Pancreas (tissue), 10 donors: ENCODE data around the gene BEND5. TPM values are rescaled to one million over a fixed set of nuclear protein-coding genes. Genes with fewer than 3 reads are reported as not detected.

ENCODE experiments used
- ATAC-seq, 4 donors: fragments of 200-7000 bp; cut with Tn5 transposase; one replicate each; pipeline versions ENCODE4 v1.8.0 to v1.9.1; 2020; ENCODE audit warnings: mild to moderate bottlenecking in 4 of 4, moderate library complexity in 4 of 4
- DNase-seq, 6 donors: peaks; one replicate each; pipeline ENCODE4 v3.0.0-alpha.2; 2020
- FAIRE-seq: peaks from 2 replicates; lab custom pipeline; 2012; peaks lifted over from hg19 to GRCh38; lab: Jason Lieb, UNC
- H3K27ac ChIP-seq, 4 donors: fragments of 200-600 bp; sonication (generic); 1 replicate in 3 of 4; 2 replicates in 1 of 4; pipeline versions ENCODE4 v1.5.0 to v1.8.0; 2020
- H3K27me3 ChIP-seq, 4 donors: fragments of 200-600 bp; one replicate each; pipeline ENCODE4 v1.8.0; 2021
- H3K36me3 ChIP-seq, 3 donors: fragments of 200-600 bp; sonication (generic) in 1 of 3; one replicate each; pipeline versions ENCODE4 v1.5.0 to v1.8.0; 2020 to 2021
- H3K4me1 ChIP-seq, 3 donors: fragments of 200-600 bp; one replicate each; pipeline ENCODE4 v1.8.0; 2021
- H3K4me3 ChIP-seq, 4 donors: fragments of 200-600 bp; sonication (generic) in 2 of 4; one replicate each; pipeline versions ENCODE4 v1.5.0 to v1.8.0; 2020 to 2021
- H3K9me3 ChIP-seq, 4 donors: fragments of 200-600 bp; one replicate each; pipeline ENCODE4 v1.8.0; 2021
- WGBS, 2 donors: extraction: QIAGEN DNeasy Blood & Tissue Kit; methylation state at CpG; one replicate each; pipeline ENCODE4 v1.1.7; 2013; 5-methylcytosine and 5-hydroxymethylcytosine counted together
- intact Hi-C, 3 donors: fragments of 100-400 bp; cut with DNase I; formaldehyde crosslinking; loops; one replicate each; pipeline versions ENCODE4 v1.11.1 to v1.14.2; 2022
- polyA plus RNA-seq, 2 donors: library from polyadenylated mRNA; stranded (reverse); fragments of 200-250 nt; gene quantifications; one replicate each; pipeline ENCODE4 v1.2.3, GENCODE V29; 2013
- total RNA-seq, 6 donors: library from RNA; stranded (reverse); fragmentation: NEBNext Ultra II Directional in 4 of 6; extraction: Animal tissue kit (Norgen Biotek cat#: 25700) in 4 of 6; gene quantifications; one replicate each; pipeline versions ENCODE4 v1.2.1 to v1.2.4, GENCODE V29; 2021 to 2023
- TF ChIP-seq, protein P1 (sequence below), 4 donors: fragments of 200-600 bp; sonication (generic) in 3 of 4; IDR thresholded peaks; one replicate each; pipeline versions ENCODE4 v1.5.0 to v1.8.0; 2021; ENCODE audit warnings: antibody characterized with exemption in 4 of 4
- donor health status: healthy with polysubstance abuse.
- donor health status: DM: no; HTN: no; CAD: no; lungs with moderate emphysema.
- donor health status: DM: no; HTN: no; CAD: no.
- donor health status: control.
- donor health status: control.
- donor health status: Bipolar disorder and iron deficiency.
- donor health status: DM: yes; HTN: yes; CAD: no.
- donor health status: DM: no; HTN: no; CAD: no.
- donor health status: DM: no; HTN: no; CAD: no.
- donor health status: DM: yes; HTN: yes; CAD: no.

Gene BEND5
- 1 to 10 TPM; 1.8 to 6.2 (median 2.9) TPM for total RNA-seq
- polyA plus RNA-seq = 10 to 100 TPM in 1 of 2 donors, 1 to 10 TPM in 1; 5.7 to 16.2 TPM

DNA sequence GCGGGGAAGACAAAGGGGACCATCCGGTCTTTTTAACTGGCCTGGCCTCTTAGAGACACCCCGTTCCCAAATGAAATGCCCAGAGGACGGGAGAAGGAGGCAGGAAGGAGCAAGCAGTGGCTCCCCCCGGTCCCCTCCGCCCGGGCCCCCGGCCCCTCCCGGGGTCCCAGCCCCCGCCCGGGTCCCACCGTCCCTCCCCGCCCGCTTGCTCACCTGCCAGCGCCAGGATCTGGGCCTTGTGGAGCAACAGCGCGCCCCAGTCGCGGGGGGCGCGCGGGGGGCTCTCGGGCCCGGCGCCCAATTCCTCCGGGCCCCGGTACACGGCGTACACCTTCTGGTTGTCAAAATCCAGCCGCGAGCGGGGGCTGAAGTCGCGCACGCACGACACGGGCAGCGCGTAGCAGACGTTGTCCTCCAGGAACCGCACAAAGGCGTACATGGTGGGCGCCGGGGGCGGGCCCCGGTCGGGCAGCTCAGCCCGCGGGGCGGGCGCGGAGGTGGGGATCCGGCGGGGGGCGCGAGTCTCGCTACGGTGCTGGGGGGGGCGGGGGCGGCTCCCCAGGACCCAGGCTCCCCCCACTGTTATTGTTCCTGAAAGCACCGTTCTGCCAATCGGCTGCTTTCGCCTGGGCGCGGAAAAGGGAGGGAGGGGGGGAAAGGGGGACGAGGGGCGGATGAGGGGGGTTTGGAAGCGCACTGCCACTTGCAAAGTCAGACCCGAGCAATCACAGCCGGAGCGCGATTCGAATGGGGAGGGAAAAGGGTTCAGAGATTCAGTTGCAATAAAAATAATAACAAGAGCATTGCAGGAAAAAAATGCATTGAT lies at the start of gene BEND5:
Gene BEND5, minus strand, starts transcription at position 499 of the 826 bp plus-strand sequence. Its CDS starts 60 bp downstream, at position 439.
- WGBS, 2 donors = 1 to 2% methylated on average over 55 to 73 of the region's 73 CpGs
- peak within 1 kb of the TSS; percentile 53 to 78 (median 66) for H3K27ac ChIP-seq
- intact Hi-C loops = no loop called here

DNA sequence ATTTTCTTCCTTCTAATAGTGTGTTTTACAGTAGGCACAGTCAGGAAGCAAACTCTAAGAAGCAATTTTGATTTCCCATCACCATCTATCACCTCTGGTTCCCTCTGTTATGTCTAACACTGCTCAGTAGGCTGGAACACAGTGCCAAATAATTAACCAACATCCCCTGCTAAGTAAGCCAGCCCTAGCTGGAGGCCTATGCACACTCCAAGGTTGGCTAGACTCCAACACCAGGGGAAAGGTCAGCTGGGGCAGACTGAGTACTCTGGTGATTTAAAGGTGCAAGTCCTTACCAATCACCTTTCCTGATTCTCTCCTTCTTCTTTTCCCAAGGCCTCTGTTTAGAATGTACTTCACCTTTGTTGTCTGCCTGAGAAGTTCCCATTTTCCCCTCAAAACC lies 46.5 kb upstream of the BEND5 start:
- intact Hi-C loops = no loop called here
- Histone ChIP-seq H3K4me1 (no peaks in the 10 kb centered on the region), H3K36me3 (no peaks in the 10 kb centered on the region), H3K27me3 (no peaks in the 10 kb centered on the region), H3K9me3 (no peaks in the 10 kb centered on the region), H3K4me3 (no peak overlapping the region), H3K27ac (no peak overlapping the region)
- FAIRE-seq = no peak
- TF ChIP-seq, protein P1, sequence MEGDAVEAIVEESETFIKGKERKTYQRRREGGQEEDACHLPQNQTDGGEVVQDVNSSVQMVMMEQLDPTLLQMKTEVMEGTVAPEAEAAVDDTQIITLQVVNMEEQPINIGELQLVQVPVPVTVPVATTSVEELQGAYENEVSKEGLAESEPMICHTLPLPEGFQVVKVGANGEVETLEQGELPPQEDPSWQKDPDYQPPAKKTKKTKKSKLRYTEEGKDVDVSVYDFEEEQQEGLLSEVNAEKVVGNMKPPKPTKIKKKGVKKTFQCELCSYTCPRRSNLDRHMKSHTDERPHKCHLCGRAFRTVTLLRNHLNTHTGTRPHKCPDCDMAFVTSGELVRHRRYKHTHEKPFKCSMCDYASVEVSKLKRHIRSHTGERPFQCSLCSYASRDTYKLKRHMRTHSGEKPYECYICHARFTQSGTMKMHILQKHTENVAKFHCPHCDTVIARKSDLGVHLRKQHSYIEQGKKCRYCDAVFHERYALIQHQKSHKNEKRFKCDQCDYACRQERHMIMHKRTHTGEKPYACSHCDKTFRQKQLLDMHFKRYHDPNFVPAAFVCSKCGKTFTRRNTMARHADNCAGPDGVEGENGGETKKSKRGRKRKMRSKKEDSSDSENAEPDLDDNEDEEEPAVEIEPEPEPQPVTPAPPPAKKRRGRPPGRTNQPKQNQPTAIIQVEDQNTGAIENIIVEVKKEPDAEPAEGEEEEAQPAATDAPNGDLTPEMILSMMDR (IDR thresholded peaks at IDR 0.05) = no peak
- ATAC-seq = peak; percentile 70 to 92 (median 80)
- peak in 5 of 6 donors; percentile 27 to 59 (median 43) for DNase-seq

More for the DNA sequence above, at the start of gene BEND5:
- H3K27me3 ChIP-seq = no peaks in the 10 kb centered on the region
- no peaks in the 10 kb centered on the region for H3K9me3 ChIP-seq
- no peaks in the 10 kb centered on the region for H3K36me3 ChIP-seq
- H3K4me1 ChIP-seq = peaks cover 0 to 10% (median 6%) of the 10 kb centered on the region in 3 donors
- FAIRE-seq (no peak), DNase-seq (peak; percentile 53 to 73 (median 63)), ATAC-seq (peak; percentile 71 to 86 (median 80))
- TF ChIP-seq, protein P1 (IDR thresholded peaks at IDR 0.05) = no peak
- peak within 1 kb of the TSS; percentile 51 to 81 (median 68) for H3K4me3 ChIP-seq

DNA sequence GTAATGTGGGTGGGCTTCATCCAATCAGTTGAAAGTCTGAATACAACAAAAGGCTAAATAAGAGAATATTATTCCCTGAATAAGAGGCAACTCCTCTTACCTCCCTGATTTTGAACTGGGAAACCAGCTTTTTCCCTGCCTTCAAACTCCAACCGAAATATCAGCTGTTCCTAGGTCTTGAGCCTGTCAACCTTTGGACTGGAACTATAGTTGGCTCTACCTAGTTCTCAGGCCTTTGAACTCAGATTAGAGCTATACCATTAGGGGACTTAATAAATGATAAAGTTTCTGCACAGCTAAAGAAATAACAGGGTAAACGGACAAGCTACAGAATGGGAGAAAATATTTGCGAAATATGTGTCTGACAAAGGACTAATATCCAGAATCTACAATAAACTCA lies 43.8 kb upstream of the BEND5 start:
- FAIRE-seq = no peak
- WGBS, 2 donors = 79 to 87% methylated on average over 3 of the region's 3 CpGs
- TF ChIP-seq, protein P1 (IDR thresholded peaks at IDR 0.05) = no peak
- Histone ChIP-seq H3K9me3 (no peaks in the 10 kb centered on the region), H3K27ac (no peak overlapping the region), H3K36me3 (no peaks in the 10 kb centered on the region), H3K4me1 (no peaks in the 10 kb centered on the region), H3K27me3 (no peaks in the 10 kb centered on the region), H3K4me3 (no peak overlapping the region)
- intact Hi-C loops = no loop called here
- no peak for ATAC-seq
- no peak for DNase-seq

- Histone ChIP-seq H3K27me3 (no peaks in the 10 kb centered on the region), H3K4me3 (no peak overlapping the region), H3K9me3 (no peaks in the 10 kb centered on the region), H3K36me3 (no peaks in the 10 kb centered on the region), H3K27ac (no peak overlapping the region), H3K4me1 (no peaks in the 10 kb centered on the region)
- WGBS, 2 donors = 37 to 39% methylated on average over 4 of the region's 4 CpGs
- FAIRE-seq (no peak), ATAC-seq (peak; percentile 58 to 89 (median 86)), DNase-seq (peak; percentile 34 to 73 (median 58))
- TF ChIP-seq, protein P1 (IDR thresholded peaks at IDR 0.05) = peak; percentile 43 to 70 (median 64)
- intact Hi-C loops = loop anchor here in 1 of 3 donors (5.0 kb wide), 1 partner anchor 140 kb away; no protein-coding TSS in a partner anchor
These were observed 40.9 kb upstream of the BEND5 start for GRCh38 chr1:48817505-48818114.
